GM19468 (cell line): ENCODE measurements around the gene SCTR.

Experiments
- ATAC-seq: cut with Tn5 transposase; IDR thresholded peaks from one replicate; pipeline ENCODE4 v1.9.1; 2021; ENCODE audit warnings: mild to moderate bottlenecking, moderate library complexity, moderate number of reproducible peaks; ENCODE audit not compliant: unreplicated experiment; ENCODE audit errors: extremely low read depth

SCTR gene

DNA sequence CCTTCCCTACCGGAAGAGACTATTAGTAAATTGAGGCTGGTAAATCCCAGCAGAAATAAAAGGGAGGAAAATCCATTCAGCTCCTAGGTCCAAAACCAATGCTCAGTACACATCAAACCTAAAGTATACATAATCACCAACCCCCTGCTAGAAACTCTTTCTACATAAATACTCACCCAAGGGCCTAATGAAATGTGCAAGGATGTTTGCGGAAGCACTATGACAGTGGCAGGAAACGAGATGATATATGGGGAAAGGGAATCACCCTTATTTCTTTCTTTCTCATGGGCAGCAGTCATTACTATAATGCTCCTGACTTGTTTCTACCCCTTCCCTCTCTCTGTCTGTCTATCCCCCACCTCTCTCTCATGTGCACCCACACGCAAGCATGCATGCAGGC is 1.3 kb upstream of the SCTR start:
- ATAC-seq = no peak

GRCh38 chr2:119523383-119523951 is 816 bp downstream of the SCTR start:
- ATAC-seq = no peak

GRCh38 chr2:119522671-119523070 is 1.6 kb downstream of the SCTR start:
- ATAC-seq = no peak

DNA sequence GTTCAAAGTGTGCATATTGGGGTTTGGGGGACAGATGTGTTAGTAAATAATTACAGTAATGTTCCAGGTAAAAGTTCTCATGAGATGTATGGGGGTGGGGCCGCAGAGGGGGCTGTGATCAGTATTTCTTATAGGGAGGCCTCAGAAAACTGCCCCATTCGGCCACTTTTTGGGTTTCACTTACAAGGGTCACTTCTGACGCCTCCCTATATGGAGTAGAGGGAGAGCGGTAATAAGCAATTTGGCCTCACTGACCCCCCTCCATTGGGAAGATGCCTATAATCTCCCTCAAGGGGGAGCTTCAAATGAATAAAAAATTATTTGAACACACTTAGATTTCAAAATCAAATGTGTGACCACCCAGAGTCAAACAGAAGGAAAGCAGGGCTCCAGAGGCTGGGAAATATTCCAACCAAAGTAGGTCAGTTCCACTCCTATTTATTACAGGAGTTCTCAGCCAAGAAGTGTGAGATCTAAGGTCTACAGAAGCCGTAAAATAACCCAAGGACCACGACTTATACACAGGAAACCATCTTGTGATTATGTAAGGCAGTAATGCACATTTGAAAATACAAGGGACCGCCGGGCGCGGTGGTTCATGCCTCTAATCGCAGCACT is 2.7 kb downstream of the SCTR start:
- no peak for ATAC-seq

DNA sequence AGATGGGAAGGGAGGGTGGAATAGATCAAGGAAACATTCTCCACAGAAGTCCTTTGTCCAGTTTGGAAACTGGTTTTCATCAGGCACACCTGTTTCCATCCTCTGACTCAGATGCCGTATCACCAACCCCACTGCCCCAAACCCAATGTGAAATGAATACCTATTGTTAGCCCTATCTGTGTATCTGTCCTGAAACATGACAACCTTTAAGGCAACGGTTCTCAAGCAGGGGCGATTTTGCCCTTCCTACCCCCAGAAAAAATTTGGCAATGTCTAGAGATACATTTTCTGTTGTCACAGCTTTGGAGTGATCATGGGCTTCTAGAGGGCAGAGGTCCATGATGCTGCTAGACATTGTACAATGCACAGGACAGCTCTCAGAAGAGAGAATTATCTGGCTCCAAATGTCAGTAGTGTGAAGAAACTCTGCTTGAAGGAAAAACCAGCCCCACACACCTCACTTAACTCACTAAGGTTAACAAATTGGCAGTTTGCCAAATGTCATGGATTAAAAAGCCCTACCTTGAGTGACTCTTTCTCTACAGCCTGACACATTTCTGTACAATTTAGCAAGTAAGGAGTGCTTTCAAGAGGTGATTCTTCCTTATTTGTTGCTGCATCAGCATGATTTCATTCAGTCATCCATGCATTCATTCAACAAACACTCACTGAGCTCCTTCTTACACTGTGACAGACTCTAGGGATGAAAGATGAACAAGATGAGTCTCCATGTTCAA is 3.4 kb downstream of the SCTR start:
- ATAC-seq = no peak

DNA sequence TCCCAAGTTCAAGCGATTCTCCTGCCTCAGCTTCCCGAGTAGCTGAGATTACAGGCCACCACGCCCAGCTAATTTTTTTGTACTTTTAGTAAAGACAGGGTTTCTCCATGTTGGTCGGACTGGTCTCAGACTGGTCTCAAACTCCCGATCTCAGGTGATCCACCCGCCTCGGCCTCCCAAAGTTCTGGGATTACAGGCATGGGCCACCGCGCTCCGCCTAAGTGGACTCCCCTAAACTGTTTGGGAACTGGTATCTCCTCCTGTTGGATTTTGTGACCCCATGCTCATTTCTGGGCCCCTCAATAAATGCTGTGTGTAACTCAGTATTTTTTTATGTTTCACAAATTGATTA is 5.2 kb downstream of the SCTR start:
- no peak for ATAC-seq

DNA sequence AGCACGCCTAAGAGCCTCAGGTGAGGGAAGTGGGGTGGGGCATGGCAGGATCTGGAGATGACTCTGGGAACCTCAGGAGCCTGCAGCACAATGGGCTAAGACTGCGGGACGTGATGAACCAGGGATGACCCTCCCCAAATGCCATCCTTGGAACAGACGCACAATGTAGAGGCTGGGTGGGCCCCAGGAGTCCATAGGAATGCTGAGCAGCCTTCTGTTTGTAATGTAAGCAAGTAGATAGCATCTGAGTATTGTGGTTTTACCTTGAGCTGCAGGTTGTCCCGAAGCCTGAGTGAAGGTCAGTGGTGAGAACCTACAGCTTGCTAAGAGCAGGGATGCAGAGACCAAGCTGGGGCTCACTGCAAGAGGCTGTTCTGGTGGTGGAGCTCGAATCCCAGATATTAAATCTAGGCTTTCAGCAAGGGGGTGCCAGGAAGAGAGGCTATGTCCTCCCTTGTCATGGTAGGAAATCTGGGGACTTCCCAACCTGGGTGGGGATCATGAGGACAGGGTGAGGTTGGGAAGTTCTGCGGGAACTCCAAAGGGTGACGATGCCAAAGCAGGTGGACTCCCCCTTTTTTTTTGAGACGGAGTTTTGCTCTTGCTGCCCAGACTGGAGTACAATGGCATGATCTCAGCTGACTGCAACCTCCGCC is 5.8 kb downstream of the SCTR start:
- no peak for ATAC-seq

DNA sequence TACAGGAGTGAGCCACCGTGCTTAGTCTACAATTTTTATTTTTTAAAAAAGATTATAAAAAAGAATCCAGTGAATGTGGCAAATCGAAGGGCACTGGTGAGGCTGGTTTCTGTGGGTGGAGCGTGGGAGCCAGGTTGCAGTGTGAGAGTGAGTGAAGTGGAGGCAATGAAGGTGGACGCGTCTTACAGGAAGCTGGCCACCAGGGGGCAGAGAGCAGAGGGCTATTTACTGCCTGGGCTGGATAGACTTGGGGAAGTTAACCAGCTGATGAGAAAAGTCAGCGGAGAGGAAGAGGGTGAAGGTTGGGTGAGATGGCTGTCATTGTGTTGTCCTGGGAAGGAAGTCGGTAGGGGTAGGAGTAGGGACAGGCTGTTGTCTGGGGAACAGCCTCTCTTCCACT is 6.8 kb downstream of the SCTR start:
- peak; percentile 88 for ATAC-seq

DNA sequence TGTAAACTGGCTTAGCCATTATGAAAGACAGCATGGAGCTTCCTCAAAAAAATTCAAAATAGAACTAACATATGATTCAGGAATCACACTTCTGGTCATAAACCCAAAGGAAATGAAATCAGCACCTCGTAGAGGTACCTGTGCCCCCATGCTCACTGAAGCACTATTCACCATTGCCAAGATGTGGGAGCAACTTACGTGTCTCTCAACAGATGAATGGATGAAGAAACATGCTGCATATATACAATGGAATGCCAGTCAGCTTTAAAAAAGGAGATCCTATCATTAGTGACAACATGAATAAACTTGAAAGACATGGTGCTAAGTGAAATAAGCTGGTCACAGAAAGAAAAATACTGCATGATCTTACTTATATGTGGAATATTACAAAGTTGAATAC is 8.2 kb downstream of the SCTR start:
- ATAC-seq = no peak

- ATAC-seq = no peak
These were observed 10.5 kb downstream of the SCTR start for GRCh38 chr2:119513832-119514231.

DNA sequence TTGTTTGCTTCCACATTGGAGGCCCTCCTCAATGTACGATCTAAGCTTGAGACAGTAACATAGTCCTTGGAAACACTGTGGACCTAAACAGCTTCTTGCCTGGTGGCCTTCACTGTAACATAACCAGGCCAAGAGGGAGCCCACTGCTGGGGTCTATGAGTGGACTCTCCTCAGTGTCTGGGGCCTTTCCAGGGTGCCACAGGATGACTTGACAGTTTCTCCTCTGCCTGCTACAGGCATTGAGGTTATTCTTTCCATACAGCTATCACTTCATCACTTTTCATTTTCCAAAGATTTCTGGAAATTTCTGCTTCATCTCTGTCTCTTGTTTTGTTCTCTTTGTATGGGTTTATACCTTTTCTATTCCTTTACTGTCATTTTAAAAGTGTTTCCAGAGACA is 11.3 kb downstream of the SCTR start:
- no peak for ATAC-seq

- no peak for ATAC-seq
These were observed 12.3 kb downstream of the SCTR start for GRCh38 chr2:119511989-119512388.

GRCh38 chr2:119508756-119509155 is 15.5 kb downstream of the SCTR start:
- ATAC-seq = no peak

DNA sequence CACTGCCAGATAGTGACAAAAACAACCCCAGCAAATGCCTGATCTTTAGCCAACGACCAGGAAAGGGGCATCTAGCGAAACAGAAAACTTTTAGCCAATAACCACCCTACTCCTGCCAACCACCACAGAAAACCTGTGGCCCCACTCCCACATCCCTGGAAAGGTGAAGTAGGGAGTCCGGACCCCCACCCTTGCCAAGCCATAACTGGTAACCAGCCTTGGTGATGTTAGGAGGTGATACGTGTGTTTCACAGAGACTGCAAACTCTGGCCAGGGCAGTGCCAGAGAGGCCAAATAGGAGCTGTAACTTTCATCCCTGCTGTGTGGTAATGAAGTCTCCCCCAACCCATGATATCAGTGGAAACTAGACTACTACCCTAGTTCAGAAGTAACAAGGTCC is 27.6 kb downstream of the SCTR start:
- no peak for ATAC-seq

- ATAC-seq = no peak
These were observed 28.3 kb downstream of the SCTR start for GRCh38 chr2:119495948-119496347.

DNA sequence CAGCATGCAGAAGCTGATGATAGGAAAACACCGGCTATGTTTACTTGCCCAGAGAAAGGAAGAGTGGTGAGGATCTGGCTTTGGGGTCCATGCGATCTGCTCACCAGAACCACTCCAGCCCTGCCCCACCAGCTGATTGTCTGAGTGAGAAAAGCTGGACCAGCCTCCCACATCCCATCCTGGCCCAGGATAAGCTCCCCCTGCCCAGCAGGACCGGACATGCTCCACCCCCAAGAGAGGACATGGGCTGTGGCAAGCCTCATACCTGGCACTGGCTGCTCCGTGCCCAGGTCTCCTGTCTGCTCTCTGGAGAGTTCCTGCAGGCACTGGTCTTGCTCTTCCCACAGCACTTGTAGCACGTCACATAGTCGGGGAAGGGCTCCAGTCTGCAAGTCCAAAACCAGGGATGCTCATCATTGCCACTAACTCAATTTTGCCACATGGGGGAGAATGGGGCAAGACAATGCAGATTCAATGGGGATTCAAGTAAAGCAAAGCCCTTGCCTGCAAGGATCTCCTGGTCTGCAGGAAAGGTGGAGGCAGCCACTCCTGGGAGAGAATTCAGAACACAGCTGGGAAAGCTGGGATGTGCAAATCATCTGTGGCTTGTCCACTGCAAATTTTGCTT is 30.0 kb downstream of the SCTR start:
- ATAC-seq = no peak

DNA sequence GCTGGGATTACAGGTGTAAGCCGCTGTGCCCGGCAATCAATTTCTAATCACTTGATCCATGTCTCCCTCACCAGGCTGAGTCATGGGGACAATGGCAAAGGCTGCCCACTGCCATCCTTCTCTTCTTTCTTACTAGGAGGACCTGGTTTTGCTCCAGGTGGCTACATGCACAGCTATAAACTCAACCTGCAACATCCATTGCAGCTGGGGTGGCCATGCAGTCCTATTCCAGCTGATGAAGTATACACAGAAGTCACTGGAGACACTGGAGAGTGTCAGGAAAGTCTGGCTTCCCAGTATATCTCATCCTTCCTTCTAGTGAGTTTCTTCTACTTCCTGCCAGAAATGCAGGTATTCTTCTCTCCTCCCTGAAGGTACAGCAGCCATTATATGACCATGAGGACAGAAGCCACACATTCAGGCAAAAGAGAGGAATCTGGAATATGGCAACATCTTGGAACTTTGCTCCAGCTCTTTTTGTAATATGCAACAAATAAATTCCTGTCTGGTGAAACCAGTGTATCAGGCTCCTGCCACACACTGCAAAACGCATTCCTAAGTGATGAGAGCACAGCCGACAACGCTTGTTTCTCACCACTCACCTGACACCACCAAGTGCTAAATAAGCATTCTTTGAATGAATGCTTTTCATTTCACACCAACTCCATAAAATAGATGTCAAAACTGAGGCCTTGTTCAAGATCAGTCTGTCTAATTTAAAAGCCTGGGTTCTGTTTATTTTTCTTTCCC is 32.3 kb downstream of the SCTR start:
- ATAC-seq = no peak

DNA sequence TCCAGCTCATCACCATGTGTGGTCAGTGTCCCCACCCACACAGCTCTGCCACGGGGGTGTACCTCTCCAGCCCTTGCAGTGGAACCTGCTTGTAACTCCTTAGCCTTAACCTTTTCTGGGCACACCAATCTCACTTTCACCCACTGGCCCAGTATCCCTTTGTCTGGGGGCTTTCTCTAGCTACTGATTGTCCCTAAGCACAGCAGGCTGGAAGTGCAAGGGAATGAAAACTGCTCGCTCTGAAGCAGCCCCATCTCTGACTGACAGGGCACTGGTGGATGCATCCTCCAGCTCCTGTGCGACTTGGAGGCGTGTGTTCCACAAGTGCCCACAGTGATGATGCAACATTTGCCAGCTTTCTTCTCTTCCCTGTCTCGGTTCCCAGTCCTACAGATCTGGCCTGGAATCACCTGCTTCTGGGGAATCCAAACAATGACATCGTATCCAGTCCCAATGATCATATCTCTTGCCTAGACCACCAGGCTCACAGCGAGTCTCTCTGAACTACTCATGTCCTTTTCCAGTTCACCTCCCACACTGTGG is 33.6 kb downstream of the SCTR start:
- ATAC-seq = no peak

DNA sequence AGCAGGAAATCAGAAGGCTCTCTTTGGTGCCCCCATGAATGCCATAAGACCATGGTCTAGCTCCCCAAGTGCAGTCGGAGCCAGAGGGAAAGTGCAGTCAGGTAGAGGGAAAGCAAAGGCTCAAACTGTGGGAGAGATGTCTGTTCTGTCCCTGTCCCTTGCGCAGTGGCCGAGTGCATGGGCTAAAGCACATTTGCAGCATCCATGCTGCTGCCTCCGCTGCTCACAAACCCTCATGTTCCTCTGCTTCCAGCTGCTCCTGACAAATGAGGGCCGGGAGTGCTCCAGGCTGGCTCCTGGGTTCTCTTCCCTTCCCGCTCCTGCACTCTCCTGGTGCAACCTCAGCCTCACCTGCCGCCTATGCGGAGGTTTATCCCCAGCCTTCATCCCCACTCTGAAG is 34.2 kb downstream of the SCTR start:
- ATAC-seq = no peak
